HPDE6-E6E7 (cell line): ENCODE data around the gene DBF4B.

Experiments
- DNase-seq: peaks from one replicate; pipeline ENCODE4 v3.0.0; 2011; ENCODE audit warnings: missing footprints; ENCODE audit errors: extremely low spot score

Gene DBF4B

DNA sequence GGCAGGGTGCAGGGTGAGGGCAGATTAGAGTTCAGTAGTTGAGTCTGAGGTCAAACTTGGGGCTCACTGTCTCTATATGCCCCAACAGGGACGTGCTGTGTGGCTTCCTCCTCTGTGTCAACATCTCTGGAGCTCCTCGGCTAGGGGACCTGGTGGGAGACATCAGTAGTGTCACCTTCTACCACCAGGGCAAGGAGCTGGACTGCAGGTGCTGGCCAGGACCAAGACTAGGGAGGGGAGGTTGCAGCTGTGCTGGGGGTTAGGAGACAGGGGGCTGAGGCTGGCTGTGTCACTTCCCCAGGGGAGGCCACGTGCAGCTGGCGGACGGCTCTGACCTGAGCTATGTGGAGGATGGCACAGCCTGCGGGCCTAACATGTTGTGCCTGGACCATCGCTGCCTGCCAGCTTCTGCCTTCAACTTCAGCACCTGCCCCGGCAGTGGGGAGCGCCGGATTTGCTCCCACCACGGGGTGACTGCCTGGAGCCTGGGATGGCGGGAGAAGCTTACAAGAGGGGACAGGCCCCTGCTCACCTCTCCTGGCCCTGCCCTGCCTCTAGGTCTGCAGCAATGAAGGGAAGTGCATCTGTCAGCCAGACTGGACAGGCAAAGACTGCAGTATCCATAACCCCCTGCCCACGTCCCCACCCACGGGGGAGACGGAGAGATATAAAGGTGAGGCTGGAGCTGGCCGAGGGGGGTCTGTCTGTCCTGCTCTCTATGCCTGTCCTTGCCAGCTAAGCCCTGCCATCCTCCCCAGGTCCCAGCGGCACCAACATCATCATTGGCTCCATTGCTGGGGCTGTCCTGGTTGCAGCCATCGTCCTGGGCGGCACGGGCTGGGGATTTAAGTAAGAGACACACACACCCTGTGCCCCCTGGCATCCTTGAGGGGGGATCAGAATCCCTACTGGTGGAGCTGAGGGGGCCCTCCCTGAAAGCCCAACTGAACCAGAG, 69.2 kb downstream of the DBF4B start:
- DNase-seq = no peak

GRCh38 chr17:44778656-44779210, 70.3 kb downstream of the DBF4B start:
- no peak for DNase-seq

GRCh38 chr17:44779211-44780025, 71.0 kb downstream of the DBF4B start:
- DNase-seq = peak; percentile 87

- no peak for DNase-seq
Observed at GRCh38 chr17:44780161-44780560, 71.7 kb downstream of the DBF4B start.

DNA sequence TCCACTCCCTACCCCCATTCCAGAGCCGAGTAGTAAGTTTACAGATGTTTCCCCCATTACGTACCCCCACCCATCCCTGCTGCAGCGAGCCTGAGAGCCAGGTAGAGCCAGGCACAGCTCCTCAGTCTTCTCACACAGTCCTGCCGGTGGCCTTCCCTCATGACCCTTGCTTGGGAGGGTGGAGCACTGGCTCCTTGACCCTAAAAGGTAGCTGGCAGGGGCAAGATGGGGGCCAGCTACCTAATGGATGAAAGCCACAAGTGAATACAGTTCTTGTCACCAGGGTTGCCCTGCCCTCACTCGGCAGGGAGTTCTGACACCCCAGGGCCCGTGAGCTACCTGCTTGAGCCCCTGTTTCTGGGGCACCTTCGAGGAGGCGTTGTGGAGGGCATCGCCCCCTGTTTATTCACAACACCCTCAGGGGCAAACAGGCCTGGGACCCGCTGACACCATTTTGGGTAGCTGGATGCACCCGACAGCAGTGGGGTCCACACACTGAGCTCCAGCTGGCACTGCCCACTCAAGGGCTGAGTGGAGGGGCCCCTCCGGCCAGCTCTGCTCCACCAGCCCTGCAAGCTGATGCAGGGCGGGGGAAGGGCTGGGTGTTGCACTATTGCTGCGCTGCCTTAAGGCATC, 72.5 kb downstream of the DBF4B start:
- no peak for DNase-seq

DNA sequence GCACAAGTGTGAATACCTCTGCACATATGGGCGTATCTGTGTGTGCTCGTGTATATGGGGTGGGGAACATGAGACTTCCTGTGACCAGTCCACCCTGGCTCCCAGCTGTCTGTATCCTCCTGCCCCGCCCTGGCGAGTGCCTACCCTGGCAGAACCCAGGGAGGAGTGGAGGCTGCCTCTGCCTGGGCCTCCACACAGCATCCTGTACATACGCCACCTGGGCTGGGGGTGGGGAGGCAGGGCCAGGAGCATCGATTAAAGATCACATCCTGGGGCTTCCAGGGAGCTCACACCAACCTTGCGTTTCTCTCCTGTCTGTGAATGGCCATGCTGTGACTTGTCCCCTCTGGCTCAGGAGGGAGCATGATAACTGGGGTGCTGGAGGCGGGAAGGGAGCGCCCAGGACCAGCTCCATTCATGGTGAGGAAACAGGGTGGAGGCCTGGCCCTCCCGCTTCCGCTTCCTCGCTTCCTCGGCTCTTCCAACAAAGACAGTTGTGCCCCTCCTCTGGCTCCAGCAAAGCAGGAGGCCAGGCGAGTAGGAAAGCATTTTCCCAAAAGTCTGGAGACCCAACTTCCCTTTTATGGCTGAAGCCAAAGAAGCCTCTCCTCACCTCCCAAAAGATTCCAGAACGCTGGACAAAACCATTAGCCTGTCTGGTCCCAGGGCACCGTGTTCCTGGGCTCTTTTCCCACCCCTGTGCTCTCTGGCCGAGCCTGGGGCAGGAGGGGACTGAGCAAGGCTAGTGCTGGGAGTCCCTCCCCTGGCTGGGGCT, 73.3 kb downstream of the DBF4B start:
- DNase-seq = no peak

DNA sequence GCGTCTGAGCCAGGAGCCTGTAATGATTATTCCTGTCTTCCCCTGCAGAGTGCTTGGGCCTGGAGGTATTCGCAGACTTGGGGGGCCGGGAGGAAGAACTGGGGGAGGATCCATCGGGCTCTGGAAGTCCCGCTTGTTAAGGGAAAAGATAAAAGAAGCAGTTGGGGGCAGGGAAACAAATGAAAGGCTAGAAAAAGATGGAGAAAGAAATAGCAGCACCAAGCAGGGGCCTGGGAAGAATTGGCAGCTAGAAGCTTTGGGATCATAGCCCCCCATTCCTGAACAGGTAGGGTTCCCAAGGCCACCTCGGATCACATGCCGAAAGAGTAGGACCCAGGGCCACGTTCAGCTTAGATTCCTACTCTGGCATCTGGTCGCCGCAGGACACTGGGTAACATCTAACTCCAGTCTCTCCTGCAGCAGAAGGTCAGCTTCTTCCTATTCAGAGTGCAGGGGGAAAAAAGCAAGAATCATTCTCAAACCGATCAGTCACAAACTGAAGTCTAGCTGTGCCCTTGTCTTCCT, 73.9 kb downstream of the DBF4B start:
- no peak for DNase-seq

DNA sequence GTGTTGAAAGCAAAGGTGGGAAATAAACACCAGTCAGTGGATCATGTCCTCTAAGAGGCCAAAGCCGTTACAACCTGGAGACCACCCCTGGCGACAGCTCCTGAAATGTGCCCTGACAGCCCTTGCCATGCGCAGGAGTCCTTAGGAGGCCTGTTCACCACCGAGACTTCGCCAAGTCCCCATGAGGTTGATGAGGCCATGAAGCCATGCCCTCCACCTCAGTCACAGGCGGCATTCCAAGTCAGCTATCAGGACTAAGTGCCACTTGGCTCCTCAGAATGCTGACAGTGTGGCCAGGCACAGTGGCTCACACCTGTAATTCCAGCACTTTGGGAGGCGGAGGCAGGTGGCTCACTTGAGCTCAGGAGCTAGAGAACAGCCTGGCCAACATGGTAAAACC, 77.5 kb downstream of the DBF4B start:
- no peak for DNase-seq

DNA sequence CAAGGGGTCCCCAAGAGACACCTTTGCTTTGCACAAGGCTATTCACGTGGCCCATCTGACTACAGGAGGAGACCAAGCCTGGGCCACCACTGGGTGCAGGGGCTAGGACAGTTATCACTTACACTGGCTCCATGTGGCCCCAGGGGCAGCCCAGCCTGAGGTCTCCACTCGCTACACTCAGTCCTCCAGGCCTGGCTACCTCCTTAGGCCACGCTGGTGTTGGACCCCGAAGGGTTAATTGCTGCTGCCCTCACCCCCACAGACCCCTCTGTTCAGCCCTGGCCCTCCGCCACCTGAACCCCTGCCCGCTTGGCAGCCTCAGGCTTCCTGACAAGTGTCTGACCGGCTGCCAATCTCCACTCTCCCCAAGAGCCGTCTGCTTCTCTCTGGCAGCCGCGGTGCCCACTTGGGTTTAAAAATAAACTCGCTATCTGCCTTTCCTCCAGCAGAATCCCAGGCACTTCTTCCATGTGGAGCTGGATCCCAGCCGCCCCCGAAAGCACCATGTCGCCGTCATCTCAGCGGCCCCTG, 78.2 kb downstream of the DBF4B start:
- no peak for DNase-seq

DNA sequence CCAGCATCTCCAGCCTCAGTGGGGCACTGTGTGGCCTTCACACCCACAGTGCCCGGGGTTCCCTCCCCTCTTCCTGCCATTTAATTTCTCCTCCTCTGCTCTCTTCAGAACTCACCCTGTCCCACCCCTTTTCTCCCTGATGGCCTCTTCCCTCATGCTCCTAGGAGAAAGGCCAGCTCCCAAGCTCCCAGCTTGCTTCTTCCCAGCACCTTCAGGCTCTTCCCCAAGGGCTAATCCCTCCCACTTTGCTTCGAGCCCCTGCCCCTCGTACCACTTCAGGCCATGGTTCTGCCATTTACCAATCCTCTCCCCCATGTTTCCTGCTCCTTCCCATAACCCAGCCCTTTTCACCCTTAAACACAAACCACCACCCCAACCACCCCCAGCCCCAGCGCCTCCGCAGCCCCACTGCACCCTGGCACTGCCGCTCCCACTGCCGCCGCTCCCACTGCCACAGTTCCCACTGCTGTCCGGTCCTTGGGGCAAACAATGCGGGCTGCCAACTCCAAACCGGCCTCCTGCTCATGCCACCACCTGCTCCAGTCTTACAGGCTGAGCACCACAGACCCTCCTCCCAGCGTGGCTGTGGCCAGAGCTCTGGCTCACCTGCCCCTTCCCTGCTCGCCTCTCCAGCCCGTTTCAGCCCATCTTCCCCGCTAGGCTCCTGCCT, 78.9 kb downstream of the DBF4B start:
- no peak for DNase-seq

DNA sequence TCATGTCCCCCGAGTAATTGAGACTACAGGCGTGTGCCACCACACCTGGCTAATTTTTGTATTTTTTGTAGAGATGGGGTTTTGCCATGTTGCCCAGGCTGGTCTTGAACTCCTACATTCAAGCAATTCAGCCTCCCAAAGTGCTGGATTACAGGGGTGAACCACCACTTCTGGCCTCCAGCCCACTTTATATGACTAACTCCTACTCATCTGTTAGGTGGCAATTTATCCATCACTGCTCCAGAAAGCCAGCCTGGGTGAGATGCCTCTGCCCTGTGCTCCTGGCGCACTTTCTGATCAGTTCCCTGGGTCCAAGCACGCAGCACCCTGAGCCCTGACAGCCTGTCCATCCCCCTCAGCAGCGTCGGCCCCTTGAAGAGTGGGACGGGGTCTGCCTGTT, 79.7 kb downstream of the DBF4B start:
- no peak for DNase-seq

DNA sequence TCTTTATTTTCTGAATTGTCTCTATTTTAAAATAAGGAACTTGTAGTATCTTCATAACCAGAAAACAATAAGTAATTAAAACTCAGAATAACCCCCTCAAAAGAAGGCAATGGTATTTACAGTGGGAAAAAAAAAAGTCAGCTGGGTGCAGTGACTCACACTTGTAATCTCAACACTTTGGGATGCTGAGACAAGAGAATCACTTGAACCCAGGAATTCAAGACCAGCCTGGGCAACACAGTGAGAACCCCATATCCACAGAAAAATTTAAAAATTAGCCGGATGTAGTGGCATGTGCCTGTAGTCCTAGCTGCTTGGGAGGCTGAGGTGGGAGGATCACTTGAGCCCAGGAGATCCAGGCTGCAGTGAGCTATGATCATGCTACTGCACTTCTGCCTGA, 83.8 kb downstream of the DBF4B start:
- DNase-seq = no peak

GRCh38 chr17:44793885-44794842, 85.7 kb downstream of the DBF4B start:
- DNase-seq = no peak

GRCh38 chr17:44794851-44795413, 86.5 kb downstream of the DBF4B start:
- DNase-seq = peak; percentile 39

DNA sequence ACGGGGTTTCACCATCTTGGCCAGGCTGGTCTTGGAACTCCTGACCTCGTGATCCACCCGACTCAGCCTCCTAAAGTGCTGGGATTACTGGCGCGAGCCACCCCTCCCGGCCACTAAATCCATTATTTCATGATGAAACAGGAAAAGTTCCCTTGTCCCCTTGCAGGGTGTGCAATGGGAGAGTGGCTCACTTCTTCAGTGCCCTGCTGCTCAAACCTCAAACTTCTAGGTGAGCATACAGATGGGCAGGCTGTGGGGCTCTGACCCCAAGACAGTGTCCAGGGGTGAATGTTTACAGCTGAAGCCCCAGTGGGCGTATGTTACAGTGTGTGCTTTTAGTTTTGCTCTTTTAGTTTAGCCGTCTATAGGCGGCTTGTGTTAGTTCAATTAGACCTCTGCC, 87.0 kb downstream of the DBF4B start:
- no peak for DNase-seq

DNA sequence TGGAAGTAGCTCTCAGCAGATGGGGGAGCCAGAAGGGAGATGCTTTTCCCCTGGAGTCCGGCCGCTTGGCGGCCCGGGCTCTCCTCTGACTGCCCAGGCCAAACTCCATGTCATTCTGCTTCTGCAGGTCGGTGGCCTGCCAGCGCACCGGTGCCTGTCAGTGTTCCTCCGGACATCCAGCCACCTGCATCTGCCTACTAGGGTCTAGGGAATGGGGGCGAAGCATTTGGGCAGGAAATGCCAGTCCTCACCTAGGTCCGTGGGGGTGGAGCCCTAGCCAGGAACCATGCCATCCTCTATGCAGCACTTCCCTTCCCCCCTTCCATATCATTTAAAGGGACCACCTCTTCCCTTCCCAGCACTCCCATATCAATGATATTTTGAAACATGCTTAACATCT, 87.5 kb downstream of the DBF4B start:
- DNase-seq = no peak

DNA sequence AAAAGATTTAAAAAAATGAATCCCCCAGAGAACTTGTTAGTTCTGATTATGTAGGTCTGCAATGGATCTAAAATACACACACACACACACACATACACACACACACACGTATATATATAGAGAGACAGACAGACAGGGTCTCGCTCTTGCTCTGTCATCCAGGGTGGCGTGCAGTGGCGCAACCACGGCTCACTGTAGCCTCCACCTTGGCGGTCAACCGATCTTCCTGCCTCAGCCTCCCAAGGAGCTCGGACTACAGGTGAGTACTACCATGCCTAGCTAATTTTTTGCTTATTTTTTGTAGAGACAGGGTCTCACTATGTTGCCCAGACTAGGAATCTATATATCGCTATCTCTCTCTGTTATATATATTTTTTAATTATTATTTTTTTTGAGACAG, 88.3 kb downstream of the DBF4B start:
- no peak for DNase-seq

GRCh38 chr17:44797802-44798201, 89.3 kb downstream of the DBF4B start:
- no peak for DNase-seq

DNA sequence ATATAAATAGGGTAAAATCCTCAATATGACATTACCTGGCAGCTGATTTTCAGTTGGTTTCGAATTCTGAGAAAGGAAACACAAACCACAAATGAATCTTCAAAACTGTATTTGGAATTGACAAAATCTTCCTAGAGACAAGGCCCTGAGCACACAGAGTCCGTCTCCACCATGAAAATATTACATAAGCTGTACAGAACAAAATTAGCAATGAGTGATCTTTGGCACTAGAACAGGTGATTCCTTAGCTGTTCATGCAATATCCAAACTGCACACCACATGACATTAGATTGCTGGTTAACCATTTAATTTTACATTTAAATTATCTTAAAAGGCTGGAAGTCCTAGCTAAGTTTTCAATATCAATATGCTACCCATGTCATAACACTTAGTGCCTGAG, 89.9 kb downstream of the DBF4B start:
- DNase-seq = no peak
